Astrocyte of the cerebellum (primary cell): ENCODE results near the gene IFNE.
A peak's percentile ranks its signal among the peaks of the same experiment; 100 is the strongest.
"Not testable (repeated sequence)": the region's sequence is repeated elsewhere in the genome, so short reads cannot be mapped to it uniquely, and the experiment has no call there.

Experiments used
- DNase-seq: peaks from one replicate; pipeline ENCODE4 v3.0.0-alpha.2; 2011; ENCODE audit warnings: low read depth
- H3K4me3 ChIP-seq: 2 replicates; pipeline ENCODE4 v1.5.1; 2011; ENCODE audit warnings: mild to moderate bottlenecking, low read depth, low read length, moderate library complexity
- in situ Hi-C: cut with HindIII; loops from 2 replicates; pipeline ENCODE4 v1.10.0; 2017; ENCODE audit warnings: low sequenced_read_pairs
- TF ChIP-seq, protein P1 (sequence below): IDR thresholded peaks from 2 replicates; pipeline ENCODE4 v1.5.1; 2012; ENCODE audit warnings: low read length, low read depth, moderate library complexity, mild to moderate bottlenecking; ENCODE audit errors: missing control alignments

Gene IFNE

DNA sequence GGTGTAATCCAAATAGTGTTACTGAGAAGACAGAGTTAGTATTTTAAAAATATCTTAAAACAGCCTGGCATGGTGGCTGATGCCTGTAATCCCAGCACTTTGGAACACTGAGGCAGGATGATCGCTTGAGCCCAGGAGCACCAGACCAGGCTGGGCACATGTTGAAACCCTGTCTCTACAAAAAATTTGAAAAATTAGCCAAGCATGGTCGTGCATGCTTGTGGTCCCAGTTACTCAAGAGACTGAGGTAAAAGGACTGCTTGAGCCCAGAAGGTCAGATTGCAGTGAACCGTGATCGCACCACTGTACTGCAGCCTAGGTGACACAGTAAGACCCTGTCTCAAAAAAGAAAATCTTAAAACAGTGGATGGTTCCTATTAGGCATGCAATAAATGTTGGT is 29.4 kb downstream of the IFNE start:
- TF ChIP-seq, protein P1, sequence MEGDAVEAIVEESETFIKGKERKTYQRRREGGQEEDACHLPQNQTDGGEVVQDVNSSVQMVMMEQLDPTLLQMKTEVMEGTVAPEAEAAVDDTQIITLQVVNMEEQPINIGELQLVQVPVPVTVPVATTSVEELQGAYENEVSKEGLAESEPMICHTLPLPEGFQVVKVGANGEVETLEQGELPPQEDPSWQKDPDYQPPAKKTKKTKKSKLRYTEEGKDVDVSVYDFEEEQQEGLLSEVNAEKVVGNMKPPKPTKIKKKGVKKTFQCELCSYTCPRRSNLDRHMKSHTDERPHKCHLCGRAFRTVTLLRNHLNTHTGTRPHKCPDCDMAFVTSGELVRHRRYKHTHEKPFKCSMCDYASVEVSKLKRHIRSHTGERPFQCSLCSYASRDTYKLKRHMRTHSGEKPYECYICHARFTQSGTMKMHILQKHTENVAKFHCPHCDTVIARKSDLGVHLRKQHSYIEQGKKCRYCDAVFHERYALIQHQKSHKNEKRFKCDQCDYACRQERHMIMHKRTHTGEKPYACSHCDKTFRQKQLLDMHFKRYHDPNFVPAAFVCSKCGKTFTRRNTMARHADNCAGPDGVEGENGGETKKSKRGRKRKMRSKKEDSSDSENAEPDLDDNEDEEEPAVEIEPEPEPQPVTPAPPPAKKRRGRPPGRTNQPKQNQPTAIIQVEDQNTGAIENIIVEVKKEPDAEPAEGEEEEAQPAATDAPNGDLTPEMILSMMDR = no peak
- in situ Hi-C loops = loop anchor here (25.0 kb wide), 1 partner anchor 335 kb away; no protein-coding TSS in a partner anchor
- no peak for DNase-seq
- H3K4me3 ChIP-seq = no peak overlapping the region

DNA sequence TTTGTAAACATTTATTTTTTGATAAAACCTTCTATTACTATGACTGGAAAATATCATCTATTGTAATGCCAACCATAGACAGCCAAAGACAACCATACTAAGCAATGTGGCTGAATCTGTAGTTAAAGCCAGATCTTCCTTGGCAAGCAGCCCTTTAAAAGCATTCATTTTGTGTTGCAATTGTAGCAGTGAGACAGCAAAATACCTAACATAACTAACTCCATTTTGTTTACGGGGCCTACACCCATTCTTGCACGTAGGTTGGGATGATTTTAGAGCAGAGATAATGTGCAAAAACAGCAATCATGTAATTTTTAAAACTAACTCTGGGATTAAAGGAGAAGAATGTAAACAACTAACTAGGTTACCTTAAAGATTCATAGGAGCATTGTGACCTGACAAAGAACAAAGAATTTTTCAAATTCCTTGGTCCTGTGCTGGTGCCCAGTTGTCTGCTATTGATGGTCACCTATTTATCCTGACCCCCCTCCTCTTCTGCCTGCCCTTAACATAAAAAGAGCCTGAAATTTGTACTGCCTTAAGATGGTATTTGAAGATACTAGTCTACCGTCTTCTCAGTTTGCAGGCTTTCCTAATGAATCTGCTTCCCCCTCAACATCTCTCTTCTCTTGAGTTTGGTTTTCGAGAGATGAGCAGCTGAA is 31.2 kb downstream of the IFNE start:
- in situ Hi-C loops = loop anchor here (25.0 kb wide), 1 partner anchor 336 kb away; no protein-coding TSS in a partner anchor
- TF ChIP-seq, protein P1 = no peak
- DNase-seq = no peak

DNA sequence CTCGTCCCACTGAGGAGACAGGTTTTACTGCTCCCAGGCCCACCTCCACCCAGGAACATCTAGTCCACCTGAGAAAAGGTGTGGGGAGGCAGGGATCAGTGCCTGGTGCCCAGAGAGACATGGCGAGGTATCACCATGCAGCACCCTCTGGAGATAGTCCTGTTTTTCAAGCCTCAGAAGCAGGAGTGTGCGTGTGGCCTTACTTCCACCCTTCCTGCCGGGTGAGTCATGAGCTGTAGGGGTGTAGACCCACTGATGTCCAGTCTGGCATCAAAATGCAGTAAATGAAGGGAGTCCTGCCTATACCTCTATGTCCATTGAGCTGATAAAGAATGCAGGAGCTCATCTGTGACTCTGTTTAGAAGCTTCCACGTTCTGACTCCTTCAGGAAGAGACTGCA is 32.8 kb downstream of the IFNE start:
- DNase-seq, in situ Hi-C loops, H3K4me3 ChIP-seq: not testable (repeated sequence)

More for the DNA sequence above, 31.2 kb downstream of the IFNE start:
- no peak overlapping the region for H3K4me3 ChIP-seq

DNA sequence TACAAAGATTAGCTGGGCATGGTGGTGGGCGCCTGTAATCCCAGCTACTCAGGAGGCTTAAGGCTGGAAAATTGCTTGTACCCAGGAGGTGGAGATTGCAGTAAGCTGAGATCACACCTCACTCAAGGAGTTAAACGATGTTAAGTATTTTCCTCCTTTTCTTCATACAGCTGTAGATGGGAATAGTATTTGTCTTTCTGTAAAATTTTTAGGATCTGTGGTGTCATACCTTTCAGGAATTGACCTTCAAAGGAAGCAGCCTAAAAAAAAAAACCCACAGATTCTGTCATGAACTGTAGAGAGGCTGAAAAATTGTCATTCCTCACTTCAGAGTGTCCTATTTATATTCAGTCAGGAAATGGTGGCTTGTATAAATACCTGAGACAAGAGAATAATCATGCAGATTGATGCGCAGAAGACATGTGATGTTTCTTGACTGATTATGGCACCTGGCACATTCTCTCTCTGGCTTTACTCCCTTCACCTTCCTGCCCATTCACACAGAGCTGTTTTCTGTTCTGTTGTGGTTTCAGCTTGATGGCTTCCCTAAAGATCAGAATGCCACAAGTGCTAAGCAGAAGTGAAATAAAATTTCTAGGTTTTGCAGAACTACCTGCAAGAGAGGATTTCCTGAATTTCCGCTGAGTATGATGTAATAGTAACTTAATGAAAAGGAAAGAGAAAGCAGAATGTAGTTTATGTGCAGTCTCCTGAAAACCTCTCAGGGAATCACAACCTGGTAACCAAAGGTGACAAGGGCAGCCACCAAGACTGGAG is 38.1 kb downstream of the IFNE start:
- DNase-seq = no peak
- in situ Hi-C loops = no loop called here
- TF ChIP-seq, protein P1 = no peak
- H3K4me3 ChIP-seq = no peak overlapping the region

DNA sequence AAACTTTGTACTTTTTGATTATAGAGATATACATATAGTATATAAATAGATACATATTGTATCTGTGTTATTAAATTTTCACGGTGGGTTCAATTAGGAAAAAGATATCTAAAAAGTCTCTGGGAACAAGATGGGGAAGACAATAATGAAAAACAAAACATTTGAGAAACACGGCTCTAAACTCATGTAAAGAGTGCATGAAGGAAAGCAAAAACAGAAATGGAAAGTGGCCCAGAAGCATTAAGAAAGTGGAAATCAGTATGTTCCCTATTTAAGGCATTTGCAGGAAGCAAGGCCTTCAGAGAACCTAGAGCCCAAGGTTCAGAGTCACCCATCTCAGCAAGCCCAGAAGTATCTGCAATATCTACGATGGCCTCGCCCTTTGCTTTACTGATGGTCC is 42.0 kb downstream of the IFNE start, which contains the start of gene IFNA1:
TSS of gene IFNA1 (plus strand) at position 301 of the 400 bp plus-strand sequence. CDS start at position 370, 69 bp downstream.
- TF ChIP-seq, protein P1 = no peak
- in situ Hi-C loops = no loop called here
- no peak for DNase-seq
- no peak within 1 kb of the TSS for H3K4me3 ChIP-seq

DNA sequence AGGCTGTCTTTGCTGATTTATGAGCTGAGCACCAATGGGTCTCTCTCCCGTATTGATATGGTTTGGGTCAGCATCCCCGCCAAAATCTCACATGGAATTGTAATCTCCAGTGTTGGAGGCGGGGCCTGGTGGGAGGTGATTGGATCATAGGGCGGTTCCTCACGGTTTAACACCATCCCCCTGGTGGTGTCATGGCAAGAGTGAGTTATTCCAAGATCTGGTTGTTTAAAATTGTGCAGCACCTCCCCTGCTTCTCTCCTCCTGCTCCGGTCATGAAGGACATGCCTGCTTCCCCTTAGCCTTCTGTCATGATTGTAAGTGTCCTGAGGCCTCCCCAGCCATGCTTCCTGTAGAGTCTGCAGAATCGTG is 47.1 kb downstream of the IFNE start:
- H3K4me3 ChIP-seq, in situ Hi-C loops, DNase-seq: not testable (repeated sequence)

DNA sequence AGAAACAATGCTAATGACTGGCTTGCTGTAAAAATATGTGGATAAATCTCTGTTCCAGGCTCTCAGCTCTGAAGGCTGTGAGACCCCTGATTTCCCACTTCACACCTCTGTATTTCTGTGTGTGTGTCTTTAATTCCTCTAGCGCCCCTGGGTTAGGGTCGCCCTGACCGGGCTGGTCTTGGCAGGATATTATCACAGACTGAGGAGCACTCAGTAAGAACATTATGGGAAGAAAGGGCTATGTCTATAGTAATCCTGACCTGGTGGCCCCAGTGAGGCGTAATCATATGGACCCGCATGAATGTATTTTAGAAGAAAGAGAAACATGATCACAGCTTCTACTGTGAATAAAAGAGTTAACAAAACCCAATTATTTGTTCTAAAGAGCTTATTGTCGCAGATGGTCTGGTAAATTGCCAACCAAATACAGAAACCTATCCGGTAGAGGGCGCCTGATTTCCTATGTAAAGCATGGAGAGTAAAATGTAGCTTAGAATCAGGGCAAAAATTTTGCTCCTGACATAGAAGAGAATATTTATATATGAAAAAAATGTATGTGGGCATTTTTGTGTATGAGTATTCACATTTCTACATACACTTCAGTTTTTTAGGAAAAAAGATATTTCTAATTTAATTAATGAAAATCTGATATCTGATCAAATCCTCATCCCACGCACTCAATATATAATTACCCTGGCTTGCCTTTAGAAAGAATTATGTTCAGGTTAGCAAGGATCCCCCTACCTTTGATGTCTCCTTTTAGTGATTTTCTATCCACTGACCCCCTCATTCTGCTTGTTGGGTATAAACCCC is 47.7 kb downstream of the IFNE start:
- H3K4me3 ChIP-seq = no peak overlapping the region
- DNase-seq = peak; percentile 69
- in situ Hi-C loops = no loop called here
- TF ChIP-seq, protein P1 = peak; percentile 63
